KG1 (cell line): ENCODE data around the gene ANKRD13A.

Experiments used
- DNase-seq: peaks from one replicate; lab custom pipeline; 2025; lab: John Stamatoyannopoulos, UW

ANKRD13A gene

GRCh38 chr12:109998904-109999648, at the start of gene ANKRD13A:
ANKRD13A (plus strand) TSS chr12:109999430; CDS start chr12:109999689, 259 bp downstream.
- peak; percentile 83 for DNase-seq

GRCh38 chr12:109950625-109951024, 48.6 kb upstream of the ANKRD13A start:
- no peak for DNase-seq

- no peak for DNase-seq
Measured at GRCh38 chr12:109951136-109951535, 48.1 kb upstream of the ANKRD13A start.

GRCh38 chr12:109951751-109952150, 47.5 kb upstream of the ANKRD13A start:
- no peak for DNase-seq

GRCh38 chr12:109952160-109952858, 46.9 kb upstream of the ANKRD13A start:
- DNase-seq: no peak

GRCh38 chr12:109952873-109953272, 46.4 kb upstream of the ANKRD13A start:
- no peak for DNase-seq

- DNase-seq: no peak
Measured at GRCh38 chr12:109953656-109954055, 45.6 kb upstream of the ANKRD13A start.

- no peak for DNase-seq
Measured at GRCh38 chr12:109958374-109958773, 40.9 kb upstream of the ANKRD13A start.

GRCh38 chr12:109959411-109960093, 39.7 kb upstream of the ANKRD13A start:
- DNase-seq: no peak

- no peak for DNase-seq
Measured at GRCh38 chr12:109961201-109961600, 38.0 kb upstream of the ANKRD13A start.

GRCh38 chr12:109961612-109962011, 37.6 kb upstream of the ANKRD13A start:
- DNase-seq: no peak

GRCh38 chr12:109962398-109962797, 36.8 kb upstream of the ANKRD13A start:
- DNase-seq: no peak

GRCh38 chr12:109963330-109963729, 35.9 kb upstream of the ANKRD13A start:
- DNase-seq: no peak

GRCh38 chr12:109963743-109964429, 35.3 kb upstream of the ANKRD13A start:
- DNase-seq: no peak

- no peak for DNase-seq
Measured at GRCh38 chr12:109966546-109966945, 32.7 kb upstream of the ANKRD13A start.

- DNase-seq: no peak
Measured at GRCh38 chr12:109967383-109968031, 31.7 kb upstream of the ANKRD13A start.

GRCh38 chr12:109968032-109968420, 31.2 kb upstream of the ANKRD13A start:
- DNase-seq: no peak

- DNase-seq: no peak
Measured at GRCh38 chr12:109968801-109969200, 30.4 kb upstream of the ANKRD13A start.

GRCh38 chr12:109972821-109973220, 26.4 kb upstream of the ANKRD13A start:
- no peak for DNase-seq

GRCh38 chr12:109981311-109981710, 17.9 kb upstream of the ANKRD13A start:
- DNase-seq: no peak

GRCh38 chr12:109982210-109982609, 17.0 kb upstream of the ANKRD13A start:
- no peak for DNase-seq
